Thoracic aorta (tissue), 2 donors: ENCODE measurements around the gene NEDD4L. TPM values are rescaled to one million over a fixed set of nuclear protein-coding genes. Genes with fewer than 3 reads are reported as not detected.

Source experiments
- ATAC-seq: fragments of 150-250 bp; one replicate; pipeline ENCODE4 v1.8.0; 2017; ENCODE audit warnings: low read depth; ENCODE audit not compliant: insufficient number of reproducible peaks, low FRiP score
- DNase-seq: peaks from one replicate; pipeline ENCODE4 v3.0.0-alpha.2; 2020; ENCODE audit warnings: low spot score
- H3K27ac ChIP-seq, 2 donors: fragments of 200-600 bp; sonication (generic); 1 replicate in 1 of 2; 2 replicates in 1 of 2; pipeline ENCODE4 v1.5.1; 2016; ENCODE audit warnings: mild to moderate bottlenecking in 2 of 2, moderate library complexity in 2 of 2
- H3K27me3 ChIP-seq: fragments of 200-600 bp; sonication (generic); replicated peaks from 2 replicates; pipeline ENCODE4 v1.6.0; 2016; ENCODE audit warnings: mild to moderate bottlenecking; ENCODE audit not compliant: insufficient read depth
- H3K36me3 ChIP-seq: fragments of 200-600 bp; sonication (generic); one replicate; pipeline ENCODE4 v1.5.1; 2016
- H3K4me1 ChIP-seq, 2 donors: fragments of 200-600 bp; sonication (generic); 1 replicate in 1 of 2; 2 replicates in 1 of 2; pipeline versions ENCODE4 v1.5.1 to v1.6.0; 2016; ENCODE audit warnings: low read depth in 2 of 2, mild to moderate bottlenecking in 1 of 2; ENCODE audit not compliant: control insufficient read depth in 1 of 2
- H3K4me3 ChIP-seq: fragments of 200-600 bp; sonication (generic); 2 replicates; pipeline ENCODE4 v1.5.1; 2016; ENCODE audit warnings: mild to moderate bottlenecking
- H3K9me3 ChIP-seq: fragments of 200-600 bp; sonication (generic); 2 replicates; pipeline ENCODE4 v1.5.1; 2016
- total RNA-seq, 2 donors: library from RNA; depleted of rRNA; stranded (reverse); fragments of >200 nt; gene quantifications; one replicate each; pipeline versions ENCODE4 v1.1.0 to v1.2.3, GENCODE V29; 2016
- TF ChIP-seq, protein P1 (sequence below): fragments of 200-600 bp; sonication (generic); IDR thresholded peaks from one replicate; pipeline ENCODE4 v1.5.1; 2019; ENCODE audit warnings: antibody characterized with exemption

The NEDD4L gene
- total RNA-seq, 2 donors from 2014 or later, result 13.9 to 22.9 TPM

DNA sequence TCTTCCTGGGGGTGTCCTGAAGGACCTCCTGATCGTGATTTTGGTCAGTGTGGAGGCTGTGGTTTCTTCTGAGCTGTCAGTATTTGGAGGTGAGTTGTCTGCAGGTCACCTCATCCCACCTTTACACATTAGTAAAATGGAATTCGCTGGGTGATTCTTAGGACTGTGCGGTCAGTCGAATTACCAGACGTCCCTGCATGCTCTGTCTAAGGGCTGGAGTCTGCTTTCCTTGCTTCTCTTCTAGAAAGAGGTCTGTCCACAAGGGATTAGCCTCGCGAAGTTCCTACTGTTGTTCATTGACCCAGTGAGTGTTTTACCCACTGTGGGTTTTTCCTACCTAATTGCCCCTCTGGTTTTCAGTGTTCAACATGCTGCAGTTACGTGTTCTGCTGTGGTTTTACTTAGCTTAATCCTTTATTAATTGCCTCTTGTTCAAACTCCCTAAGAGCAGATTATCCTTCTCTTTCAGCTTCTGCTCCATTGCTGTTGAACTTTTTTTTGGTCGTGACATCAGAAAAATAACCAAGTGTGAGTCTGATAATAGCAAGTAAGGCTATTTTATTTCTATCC is 183.4 kb downstream of the NEDD4L start:
- TF ChIP-seq, protein P1, sequence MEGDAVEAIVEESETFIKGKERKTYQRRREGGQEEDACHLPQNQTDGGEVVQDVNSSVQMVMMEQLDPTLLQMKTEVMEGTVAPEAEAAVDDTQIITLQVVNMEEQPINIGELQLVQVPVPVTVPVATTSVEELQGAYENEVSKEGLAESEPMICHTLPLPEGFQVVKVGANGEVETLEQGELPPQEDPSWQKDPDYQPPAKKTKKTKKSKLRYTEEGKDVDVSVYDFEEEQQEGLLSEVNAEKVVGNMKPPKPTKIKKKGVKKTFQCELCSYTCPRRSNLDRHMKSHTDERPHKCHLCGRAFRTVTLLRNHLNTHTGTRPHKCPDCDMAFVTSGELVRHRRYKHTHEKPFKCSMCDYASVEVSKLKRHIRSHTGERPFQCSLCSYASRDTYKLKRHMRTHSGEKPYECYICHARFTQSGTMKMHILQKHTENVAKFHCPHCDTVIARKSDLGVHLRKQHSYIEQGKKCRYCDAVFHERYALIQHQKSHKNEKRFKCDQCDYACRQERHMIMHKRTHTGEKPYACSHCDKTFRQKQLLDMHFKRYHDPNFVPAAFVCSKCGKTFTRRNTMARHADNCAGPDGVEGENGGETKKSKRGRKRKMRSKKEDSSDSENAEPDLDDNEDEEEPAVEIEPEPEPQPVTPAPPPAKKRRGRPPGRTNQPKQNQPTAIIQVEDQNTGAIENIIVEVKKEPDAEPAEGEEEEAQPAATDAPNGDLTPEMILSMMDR, result no peak
- Histone ChIP-seq H3K4me1 (peaks cover 6 to 18% of the 10 kb centered on the region in 2 donors), H3K4me3 (no peak overlapping the region), H3K27me3 (no peaks in the 10 kb centered on the region), H3K36me3 (no peaks in the 10 kb centered on the region), H3K9me3 (no peaks in the 10 kb centered on the region), H3K27ac (no peak overlapping the region)
- ATAC-seq (no peak), DNase-seq (no peak)

DNA sequence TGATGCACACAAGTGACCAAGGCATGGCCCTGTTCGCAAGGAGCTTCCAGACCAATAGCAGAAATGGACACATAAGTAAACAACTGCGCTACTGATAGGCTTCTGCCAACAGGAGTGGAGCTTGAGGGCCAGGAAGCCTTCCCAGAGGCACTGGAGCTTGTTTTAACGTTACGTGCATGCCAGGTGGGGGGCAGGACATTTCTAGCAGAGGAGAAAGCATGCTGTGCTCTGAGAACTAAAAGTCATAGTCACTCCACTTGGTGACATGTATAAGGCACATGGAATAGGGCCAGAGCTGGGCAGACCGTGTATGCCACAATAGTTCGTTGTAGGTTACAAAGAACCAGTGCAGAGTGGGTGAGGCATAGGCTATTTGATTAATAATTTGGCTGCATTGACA is 184.2 kb downstream of the NEDD4L start:
- Histone ChIP-seq H3K4me1 (peaks cover 6 to 13% of the 10 kb centered on the region in 2 donors), H3K27me3 (no peaks in the 10 kb centered on the region), H3K36me3 (no peaks in the 10 kb centered on the region), H3K27ac (no peak overlapping the region), H3K9me3 (no peaks in the 10 kb centered on the region), H3K4me3 (no peak overlapping the region)
- DNase-seq, result no peak
- TF ChIP-seq, protein P1, result no peak
- no peak for ATAC-seq

DNA sequence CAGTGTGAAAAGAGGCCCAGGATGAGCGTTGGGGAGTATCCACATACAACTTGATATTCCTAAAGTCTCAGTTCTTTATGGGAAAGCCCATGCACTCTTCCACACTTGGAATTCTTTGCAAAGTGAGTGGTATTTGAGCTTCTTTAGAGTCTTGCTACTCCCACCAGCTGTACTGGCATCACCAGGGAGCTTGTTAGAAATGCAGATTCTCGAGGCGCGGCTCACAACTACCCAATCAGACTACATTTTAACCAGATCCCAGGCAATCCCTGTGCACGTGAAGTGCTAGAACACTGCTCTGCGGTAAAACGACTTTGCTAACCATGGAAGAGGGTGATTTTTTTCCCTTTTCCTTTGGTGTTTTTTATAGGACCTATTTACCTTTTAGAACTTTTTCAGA is 184.7 kb downstream of the NEDD4L start:
- peaks cover 5 to 10% of the 10 kb centered on the region in 2 donors for H3K4me1 ChIP-seq
- TF ChIP-seq, protein P1, result no peak
- DNase-seq, result no peak
- H3K4me3 ChIP-seq, result no peak overlapping the region
- ATAC-seq, result no peak
- no peaks in the 10 kb centered on the region for H3K27me3 ChIP-seq
- no peaks in the 10 kb centered on the region for H3K9me3 ChIP-seq
- H3K36me3 ChIP-seq, result no peaks in the 10 kb centered on the region
- H3K27ac ChIP-seq, result no peak overlapping the region

- H3K9me3 ChIP-seq, result no peaks in the 10 kb centered on the region
- ATAC-seq (no peak), DNase-seq (no peak)
- TF ChIP-seq, protein P1, result no peak
- no peak overlapping the region for H3K27ac ChIP-seq
- H3K36me3 ChIP-seq, result no peaks in the 10 kb centered on the region
- peaks cover 1 to 6% of the 10 kb centered on the region in 2 donors for H3K4me1 ChIP-seq
- no peak overlapping the region for H3K4me3 ChIP-seq
- no peaks in the 10 kb centered on the region for H3K27me3 ChIP-seq
These were observed 185.1 kb downstream of the NEDD4L start for GRCh38 chr18:58229162-58229561.

DNA sequence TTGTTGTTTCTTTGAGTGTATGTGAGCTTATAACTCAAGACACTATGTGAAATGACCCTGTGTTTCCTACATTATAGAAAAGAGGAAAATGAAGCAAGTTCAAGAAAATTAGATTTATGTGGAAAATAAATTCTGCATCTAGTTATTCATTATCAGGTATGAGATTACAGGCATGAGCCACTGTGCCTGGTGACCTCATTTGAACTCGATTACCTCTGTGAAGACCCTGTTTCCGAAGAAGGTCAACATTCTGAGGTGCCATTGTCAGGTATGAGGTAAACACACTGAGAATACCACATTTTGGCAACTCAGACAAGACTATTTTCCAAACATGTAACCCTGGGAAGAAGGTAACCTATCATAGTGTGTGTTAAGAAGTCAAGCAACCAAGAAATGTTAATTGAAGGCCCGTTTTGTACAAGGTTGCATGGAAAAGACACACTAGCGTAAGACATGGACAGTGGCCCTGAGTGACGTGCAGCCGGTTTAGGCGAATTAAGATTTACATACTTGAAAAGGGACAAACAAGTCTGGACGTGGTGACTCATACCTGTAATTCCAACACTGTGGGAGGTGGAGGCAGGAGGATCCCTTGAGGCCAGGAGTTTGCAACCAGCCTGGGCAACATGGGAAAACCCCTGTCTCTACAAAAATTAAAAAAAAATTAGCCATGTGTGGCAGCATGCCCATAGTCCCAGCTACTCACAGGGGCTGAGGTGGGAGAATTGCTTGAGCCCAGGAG is 186.6 kb downstream of the NEDD4L start:
- H3K4me1 ChIP-seq, result no peaks in the 10 kb centered on the region
- H3K27ac ChIP-seq, result no peak overlapping the region
- H3K27me3 ChIP-seq, result no peaks in the 10 kb centered on the region
- TF ChIP-seq, protein P1, result no peak
- ATAC-seq, result no peak
- H3K36me3 ChIP-seq, result no peaks in the 10 kb centered on the region
- no peak for DNase-seq
- H3K9me3 ChIP-seq, result no peaks in the 10 kb centered on the region
- no peak overlapping the region for H3K4me3 ChIP-seq
